HG03108 (cell line): ENCODE data around the gene NLRP12.
A peak's percentile ranks its signal among the peaks of the same experiment; 100 is the strongest.
"Not testable (repeated sequence)": the region's sequence is repeated elsewhere in the genome, so short reads cannot be mapped to it uniquely, and the experiment has no call there.

Experiments used
- ATAC-seq: cut with Tn5 transposase; IDR thresholded peaks from one replicate; pipeline ENCODE4 v1.9.1; 2021; ENCODE audit warnings: moderate library complexity; ENCODE audit not compliant: unreplicated experiment

Gene NLRP12

GRCh38 chr19:53832861-53833260 is 8.7 kb upstream of the NLRP12 start:
- ATAC-seq: not testable (repeated sequence)

GRCh38 chr19:53828531-53828930 is 4.4 kb upstream of the NLRP12 start:
- ATAC-seq: no peak

- no peak for ATAC-seq
Observed at GRCh38 chr19:53826876-53827275, 2.8 kb upstream of the NLRP12 start.

- no peak for ATAC-seq
Observed at GRCh38 chr19:53823380-53824120, 564 bp downstream of the NLRP12 start.

- no peak for ATAC-seq
Observed at GRCh38 chr19:53819861-53820260, 4.3 kb downstream of the NLRP12 start.

GRCh38 chr19:53818756-53819155 is 5.4 kb downstream of the NLRP12 start:
- ATAC-seq: no peak

GRCh38 chr19:53813996-53814395 is 10.1 kb downstream of the NLRP12 start:
- ATAC-seq: no peak

GRCh38 chr19:53812335-53812734 is 11.8 kb downstream of the NLRP12 start:
- ATAC-seq: no peak

- no peak for ATAC-seq
Observed at GRCh38 chr19:53810891-53811290, 13.2 kb downstream of the NLRP12 start.

- no peak for ATAC-seq
Observed at GRCh38 chr19:53810187-53810546, 13.9 kb downstream of the NLRP12 start.

GRCh38 chr19:53809518-53810186 is 14.5 kb downstream of the NLRP12 start:
- no peak for ATAC-seq

- ATAC-seq: no peak
Observed at GRCh38 chr19:53808710-53809125, 15.4 kb downstream of the NLRP12 start.

GRCh38 chr19:53801257-53801656 is 22.9 kb downstream of the NLRP12 start:
- ATAC-seq: no peak

- no peak for ATAC-seq
Observed at GRCh38 chr19:53795019-53795418, 29.1 kb downstream of the NLRP12 start.

- peak; percentile 66 for ATAC-seq
Observed at GRCh38 chr19:53792721-53793433, 31.2 kb downstream of the NLRP12 start.

GRCh38 chr19:53789708-53790678 is 34.1 kb downstream of the NLRP12 start:
- ATAC-seq: no peak

- ATAC-seq: no peak
Observed at GRCh38 chr19:53787266-53787665, 36.8 kb downstream of the NLRP12 start.

GRCh38 chr19:53786744-53787143 is 37.4 kb downstream of the NLRP12 start:
- ATAC-seq: no peak

GRCh38 chr19:53785196-53785889 is 38.8 kb downstream of the NLRP12 start:
- no peak for ATAC-seq

GRCh38 chr19:53782698-53783097 is 41.4 kb downstream of the NLRP12 start:
- ATAC-seq: no peak
